ENCODE measurements around the gene MYL7.

- TF ChIP-seq CTCF (IDR thresholded peaks at IDR 0.05) (no peak), EP300 (IDR thresholded peaks at IDR 0.05) (no peak), POLR2A (IDR thresholded peaks at IDR 0.05; ENCODE audit: low read depth) (no peak)
Measured at GRCh38 chr7:44162179-44162578, 21.0 kb upstream of the MYL7 start.
